Stimulated activated CD4-positive, alpha-beta T cell treated with anti-CD3 and anti-CD28 coated beads, TNF-alpha, amount 100 ng/mL, for 48 hours (primary cell): ENCODE data around the gene DNM3.

Experiments
- DNase-seq, 3 donors: peaks; one replicate each; pipeline ENCODE4 v3.0.0-alpha.2; 2020; ENCODE audit warnings: low read depth in 3 of 3

The DNM3 gene

DNA sequence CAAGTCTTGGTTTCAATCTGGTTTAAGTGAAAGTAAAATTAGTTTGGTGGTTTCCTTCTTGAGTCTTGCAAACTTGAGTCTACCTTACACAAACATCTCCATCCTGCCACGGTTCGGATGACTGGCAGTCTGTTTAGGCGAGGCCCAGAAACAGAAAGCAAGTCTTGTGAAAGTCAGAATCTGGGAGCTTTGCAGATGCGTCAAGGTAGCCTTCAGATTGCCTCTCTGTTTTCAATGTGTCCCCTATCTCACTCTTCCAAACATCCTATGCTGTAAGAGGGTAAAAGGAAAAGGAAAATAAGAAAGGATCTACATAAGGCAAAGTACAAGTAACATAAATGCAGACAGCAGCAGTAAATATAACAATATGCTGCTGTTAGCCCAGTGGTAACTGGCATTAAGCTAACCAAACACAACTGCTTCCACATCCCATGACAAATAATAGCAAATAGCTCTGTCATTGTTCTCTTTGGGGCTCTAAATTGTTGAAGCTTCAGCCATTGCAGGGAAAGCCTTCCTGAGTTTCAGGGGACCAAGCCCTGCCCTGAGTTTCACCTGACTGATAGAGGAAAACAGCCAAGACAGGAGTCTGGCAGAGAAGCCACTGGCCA, 552.9 kb downstream of the DNM3 start:
- DNase-seq = peak; percentile 30 to 62 (median 39)

DNA sequence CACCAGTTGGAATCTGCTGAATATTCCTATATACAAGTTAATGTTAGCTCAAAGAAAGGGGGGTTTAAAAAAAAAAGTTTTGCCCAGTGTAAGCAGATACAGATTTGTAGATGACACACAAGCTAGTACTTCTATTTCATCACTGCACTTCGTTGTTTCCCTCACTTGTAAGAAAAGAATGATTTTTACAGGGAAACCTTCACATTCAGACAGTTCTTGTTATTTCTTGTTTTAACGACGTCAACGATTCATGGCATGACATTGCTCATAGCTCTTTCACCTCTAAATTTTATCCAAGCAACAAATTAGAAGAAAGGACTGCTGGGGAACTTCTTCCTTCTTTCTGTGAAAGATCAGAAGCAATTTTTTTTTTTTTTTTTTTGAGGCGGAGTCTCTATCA, 553.5 kb downstream of the DNM3 start:
- DNase-seq = no peak

DNA sequence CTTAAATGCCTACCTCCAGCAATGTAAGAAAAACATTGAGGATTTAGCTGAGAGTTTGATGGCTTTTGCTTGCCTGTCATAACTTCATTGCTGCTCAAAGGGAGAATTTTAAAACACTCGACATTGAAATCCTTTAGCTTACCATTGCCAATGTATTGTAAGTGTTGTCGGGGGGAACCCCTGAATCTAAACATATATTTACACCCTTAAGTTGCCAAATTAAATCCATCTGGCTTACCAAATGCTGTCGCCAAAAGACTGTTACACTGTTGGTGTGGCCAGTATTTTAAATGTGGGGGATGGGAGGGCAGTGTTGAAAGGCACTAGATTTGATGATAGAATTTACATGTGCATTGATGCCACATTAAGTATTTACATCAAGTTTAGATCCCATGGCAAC, 554.3 kb downstream of the DNM3 start:
- no peak for DNase-seq

DNA sequence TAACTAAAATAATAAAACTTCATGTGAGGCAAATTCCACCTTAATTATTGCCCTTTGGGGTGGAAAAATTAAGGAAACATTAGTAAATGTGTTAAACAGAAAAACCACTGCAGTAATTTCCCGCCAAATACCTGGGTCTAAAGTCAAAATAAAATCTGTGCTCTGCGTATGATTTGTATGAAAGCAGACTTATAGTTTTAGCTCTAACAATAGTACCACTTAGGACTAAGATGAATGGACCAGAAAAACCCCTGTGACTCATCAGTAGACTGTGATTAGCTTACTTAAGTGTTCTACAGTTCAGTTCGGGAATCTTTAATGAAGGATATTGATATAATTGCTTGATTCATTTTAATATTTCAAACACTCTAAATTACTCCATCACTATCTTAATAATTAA, 555.9 kb downstream of the DNM3 start:
- DNase-seq = no peak

DNA sequence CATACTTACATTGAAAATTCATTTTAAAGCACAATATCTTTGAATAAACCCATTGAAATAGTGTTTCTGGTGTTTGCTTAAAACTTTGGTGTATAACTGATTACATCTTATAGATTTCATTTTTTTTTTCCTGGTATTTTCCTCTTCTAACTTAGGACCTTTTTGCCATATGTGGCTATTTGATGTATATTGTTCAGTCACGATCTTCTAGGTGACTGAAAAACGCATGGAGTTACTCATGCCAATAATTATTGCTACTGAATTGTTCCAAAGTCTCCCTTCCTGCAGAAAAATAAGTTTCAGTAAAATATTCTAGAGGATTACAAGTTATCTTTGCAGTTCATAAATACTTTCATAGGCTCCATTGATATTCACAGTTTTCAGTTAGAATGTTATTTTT, 556.3 kb downstream of the DNM3 start:
- DNase-seq = no peak

DNA sequence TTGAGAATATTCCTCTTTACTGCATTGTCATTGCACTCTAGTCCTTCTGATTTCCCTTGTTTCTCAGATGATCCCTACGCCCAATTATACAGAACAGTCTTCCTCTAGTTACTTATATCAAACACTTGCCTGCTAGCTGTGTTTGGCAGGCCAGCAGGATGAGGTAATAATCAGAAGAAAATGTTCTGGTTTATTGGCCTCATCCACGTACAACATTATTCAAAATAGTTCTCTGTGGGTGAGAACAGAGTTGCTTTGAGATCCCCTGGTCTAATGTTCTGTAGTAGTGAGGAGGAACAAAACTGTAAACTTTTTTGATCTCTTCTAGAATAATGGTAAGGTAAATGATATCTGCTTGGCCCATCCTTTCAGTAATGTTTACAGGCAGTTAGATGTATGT, 556.9 kb downstream of the DNM3 start:
- DNase-seq = no peak

DNA sequence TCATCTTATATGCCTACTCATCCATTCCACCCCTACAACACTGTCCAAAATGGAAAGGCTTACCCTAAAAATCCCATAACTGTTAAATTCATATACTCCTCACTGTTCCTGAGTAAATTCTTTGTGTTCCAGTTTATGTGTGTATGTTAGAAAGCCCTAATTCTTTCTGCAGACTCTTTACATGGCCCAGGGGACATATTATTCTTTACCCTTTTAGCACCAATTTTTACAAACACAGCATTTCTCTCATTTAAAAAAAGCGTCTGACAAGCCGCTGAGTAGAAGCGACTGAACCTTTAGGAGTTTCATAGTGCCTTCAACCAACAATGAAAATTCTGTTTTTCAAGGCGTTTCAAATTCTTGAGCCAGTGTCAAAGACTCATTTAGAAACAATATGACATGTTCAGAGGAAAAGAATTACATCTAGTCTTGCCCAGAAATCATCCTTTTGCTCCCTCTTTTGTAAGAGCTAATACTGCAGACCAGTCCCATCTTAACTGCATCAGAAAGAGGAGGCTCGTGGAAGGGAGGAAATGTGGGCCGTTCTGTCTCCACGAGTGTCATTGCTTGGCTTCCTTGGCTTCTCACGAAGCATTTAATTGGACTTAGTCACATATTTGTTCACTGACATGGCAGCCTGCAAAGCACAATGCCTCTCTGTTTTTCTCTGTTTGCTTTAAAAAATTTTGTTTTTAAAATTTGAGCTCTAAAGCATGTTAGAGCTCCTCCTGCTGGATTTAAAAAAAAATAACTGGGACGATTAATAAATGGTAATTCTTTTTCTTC, 557.9 kb downstream of the DNM3 start:
- DNase-seq = peak in 1 of 3 donors; percentile 3

DNA sequence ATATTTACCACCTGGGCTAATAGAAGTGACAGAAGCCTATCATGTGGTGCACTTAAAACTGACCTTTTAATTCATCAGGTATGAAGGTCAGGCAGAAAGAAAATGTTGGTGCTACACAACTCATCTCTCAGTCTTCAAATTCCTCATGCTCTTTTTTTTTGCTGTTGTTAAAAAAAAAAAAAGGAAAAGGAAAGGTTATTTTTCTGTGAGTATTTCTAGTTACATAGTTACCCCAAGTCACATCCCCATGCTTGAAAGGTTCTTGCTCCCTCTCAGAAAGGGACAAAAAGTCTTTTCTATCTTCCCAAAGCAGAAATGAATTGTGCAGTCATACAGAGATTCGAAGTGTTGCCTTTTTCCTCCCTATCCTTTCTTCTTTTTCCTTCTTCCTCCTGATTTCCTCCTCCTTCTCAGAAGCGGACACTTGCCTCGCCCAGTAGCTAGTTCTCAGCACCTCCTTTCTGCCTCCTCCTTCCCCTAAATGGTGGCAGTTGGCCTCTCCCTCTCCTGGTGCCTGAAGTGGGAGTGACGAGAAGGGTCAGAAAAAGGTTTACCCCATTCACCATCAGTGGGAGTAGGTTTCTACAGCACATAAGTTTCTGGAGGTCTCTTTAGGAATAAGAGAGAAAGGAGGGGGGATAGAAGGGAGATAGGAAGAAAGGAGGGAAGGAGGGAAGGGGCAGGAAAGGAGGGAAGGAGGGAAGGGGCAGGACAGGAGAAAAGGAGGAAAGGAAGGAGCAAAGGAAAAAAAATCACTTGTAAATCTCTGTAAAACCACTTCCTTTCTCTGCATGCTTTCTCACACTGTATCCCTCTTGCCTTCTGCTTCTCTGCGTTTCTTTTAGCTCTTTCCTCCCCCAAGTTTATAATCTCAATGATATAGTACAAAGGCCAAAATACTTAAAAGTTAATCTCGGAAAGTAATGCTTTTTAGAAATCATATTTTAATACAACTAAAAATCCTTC, 558.7 kb downstream of the DNM3 start:
- no peak for DNase-seq

DNA sequence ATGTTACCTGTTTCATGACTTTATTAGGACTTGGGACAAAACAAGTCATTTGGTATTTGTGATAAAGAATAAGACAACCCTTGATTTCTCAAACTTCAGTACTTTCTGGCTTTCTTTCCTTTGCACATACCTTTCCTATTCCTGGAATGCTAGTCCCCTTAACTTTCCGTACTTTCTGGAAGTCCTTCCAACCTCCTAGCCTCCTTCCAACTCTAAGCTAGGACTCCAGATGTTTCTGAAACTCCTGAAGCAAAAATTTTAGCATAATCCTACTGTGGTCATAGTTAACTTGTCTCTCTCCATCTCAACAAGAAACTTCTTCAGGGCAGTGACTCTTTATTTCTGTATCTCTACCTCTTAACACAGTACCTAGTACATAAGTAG, 559.4 kb downstream of the DNM3 start:
- no peak for DNase-seq

DNA sequence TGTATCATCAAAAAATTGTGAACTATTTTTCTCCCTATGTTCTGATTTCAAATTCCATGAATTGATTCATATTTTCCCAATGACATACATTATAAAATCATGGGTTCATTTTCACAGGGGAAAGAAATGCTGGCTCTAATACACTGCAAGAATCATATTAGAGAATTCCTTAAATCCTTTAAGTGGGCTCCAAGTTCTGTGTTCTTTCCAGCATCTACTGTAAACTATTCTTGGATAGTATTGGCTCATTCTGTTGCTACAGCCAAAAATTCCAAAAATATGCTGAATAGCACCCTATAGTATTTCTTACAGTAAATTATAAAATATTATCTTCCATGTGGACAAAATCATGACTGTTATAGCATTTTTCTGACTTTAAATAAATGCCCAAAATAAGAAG, 560.2 kb downstream of the DNM3 start:
- no peak for DNase-seq

DNA sequence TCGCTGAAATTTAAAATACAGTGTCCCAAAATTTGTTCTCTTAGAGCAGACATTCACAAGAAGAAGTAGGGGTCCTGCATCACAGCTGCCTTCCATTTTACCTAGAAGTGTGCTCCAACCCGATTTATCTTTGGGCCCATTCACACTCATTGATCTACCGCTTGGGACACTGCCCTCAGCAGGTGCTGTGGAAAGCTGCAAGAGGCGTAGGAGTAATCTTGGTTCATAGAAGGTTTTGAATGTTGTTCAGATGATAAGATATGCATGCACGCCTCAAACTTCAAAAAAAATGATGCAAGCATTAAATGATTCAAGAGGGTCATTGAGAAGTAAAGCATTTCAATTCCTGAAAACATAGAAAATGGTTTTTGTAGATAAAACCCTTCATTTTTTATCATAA, 560.6 kb downstream of the DNM3 start:
- DNase-seq = no peak

DNA sequence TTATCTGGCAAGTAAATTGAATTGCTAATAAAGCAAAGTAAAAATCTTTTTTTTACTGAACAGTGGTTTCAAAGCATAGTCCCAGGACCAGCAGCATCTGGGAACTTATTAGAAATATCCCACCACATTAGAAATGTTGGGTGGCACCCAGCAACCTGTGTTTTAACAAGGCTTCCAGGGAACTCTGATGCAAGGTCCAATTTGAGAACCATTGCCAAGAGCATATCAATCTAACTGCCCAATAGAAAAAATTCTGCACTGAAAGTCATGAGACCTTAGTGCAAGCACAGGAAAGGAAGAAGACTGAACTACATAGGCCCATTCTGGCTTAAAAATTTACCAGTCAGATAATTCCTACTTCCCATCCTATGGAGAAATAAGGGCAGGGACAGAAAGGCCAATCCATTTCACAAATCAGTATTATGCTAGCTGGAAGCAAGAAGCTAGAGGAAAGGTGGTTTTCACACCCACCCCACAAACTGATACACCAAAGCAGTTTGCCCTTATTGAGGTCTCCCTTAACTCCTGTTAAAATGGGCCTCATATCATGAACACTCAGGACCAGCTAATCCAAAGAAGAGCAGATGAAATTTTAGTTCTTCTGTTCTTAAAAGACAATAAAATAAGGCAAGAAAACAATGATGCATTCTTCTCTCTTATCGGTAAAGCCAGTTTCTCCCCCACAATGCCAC, 561.7 kb downstream of the DNM3 start:
- DNase-seq = no peak

DNA sequence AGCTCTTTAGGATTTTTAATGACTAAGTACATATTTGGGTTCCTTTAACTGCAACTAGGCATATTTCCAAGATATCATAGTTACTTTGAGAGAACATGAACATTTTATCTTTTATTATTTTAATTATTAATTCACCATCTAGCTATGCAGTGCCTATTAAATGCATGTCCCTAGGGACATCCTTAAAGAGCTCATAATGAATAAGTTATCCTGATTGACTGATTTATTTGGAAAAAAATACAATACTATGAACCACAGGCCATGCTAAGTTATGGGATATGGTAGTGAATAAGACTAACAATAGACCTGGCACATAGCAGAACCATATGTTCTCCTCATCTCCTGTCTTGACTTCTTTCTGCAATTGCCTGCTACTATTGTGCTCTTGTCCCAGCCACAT, 562.8 kb downstream of the DNM3 start:
- no peak for DNase-seq

DNA sequence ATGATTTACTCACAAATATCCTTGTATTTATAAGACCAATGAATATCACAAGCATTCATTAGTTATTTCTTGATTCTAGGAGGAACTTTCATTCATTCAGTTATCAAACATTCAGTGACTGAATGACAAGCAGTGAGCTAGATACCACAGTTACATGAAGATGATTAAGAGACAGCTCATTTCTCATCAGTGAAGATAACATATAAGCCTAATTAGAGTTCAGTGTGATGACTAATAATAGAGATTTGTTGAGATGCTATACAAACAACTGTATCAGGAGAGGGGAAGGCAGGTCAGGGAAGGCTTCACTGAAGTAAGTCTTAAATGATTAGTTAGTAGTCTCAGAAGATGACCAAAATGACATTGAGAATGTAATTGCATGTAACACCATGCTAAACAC, 564.6 kb downstream of the DNM3 start:
- DNase-seq = no peak

DNA sequence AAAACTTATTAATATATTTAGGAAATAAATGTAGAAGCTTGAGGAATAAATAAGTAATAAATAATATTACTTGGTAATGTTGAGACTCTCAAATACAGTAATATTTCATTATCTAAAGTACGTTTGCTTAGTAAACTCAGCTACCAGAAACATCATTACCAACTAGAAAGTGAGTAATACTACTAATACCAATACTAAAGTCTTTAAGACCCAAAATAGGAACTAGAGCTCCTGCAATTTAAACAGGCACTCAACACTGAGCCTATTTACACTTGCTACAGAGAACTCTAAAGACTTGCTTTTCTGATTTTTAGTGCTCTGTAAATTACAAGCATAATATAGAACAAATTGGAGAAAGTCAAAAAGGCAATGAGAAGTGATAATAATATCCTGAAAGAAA, 565.7 kb downstream of the DNM3 start:
- no peak for DNase-seq

DNA sequence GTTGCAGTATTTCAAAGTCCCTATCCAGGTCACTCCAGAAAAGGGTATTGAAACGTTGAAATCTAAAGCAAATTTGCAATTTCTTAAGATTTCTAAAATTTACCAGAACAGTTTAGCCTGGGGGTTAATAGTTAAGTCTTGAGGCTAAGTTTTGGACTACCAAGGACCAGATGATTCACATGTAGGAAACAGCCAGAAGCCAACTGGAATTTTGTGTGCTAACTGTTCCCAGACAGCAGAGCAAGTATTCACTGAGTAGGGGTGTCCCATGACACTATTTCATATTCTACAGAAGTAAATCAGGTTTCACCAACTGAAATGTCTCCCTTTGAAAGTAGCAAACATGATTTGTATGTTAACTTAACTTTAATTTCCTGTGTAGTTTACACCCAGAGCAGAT, 567.7 kb downstream of the DNM3 start:
- DNase-seq = no peak

DNA sequence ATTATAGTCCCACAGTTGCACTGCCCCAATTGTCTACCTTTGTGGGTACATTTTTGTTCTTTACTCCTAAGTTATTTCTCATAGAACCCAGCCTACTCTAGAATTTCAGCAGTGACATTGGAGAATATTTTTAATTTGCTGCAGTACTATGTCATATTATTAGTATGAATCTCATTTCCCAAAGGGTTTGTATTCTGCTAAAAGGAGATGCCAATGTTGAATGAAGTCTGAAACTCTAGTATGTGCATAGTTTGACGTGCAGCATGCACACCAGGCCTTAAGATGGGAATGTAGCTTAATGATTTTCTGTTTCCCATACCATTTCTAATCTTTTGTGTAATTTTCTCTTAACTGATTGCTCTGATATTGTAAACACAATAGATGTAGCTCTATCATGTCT, 568.7 kb downstream of the DNM3 start:
- no peak for DNase-seq

DNA sequence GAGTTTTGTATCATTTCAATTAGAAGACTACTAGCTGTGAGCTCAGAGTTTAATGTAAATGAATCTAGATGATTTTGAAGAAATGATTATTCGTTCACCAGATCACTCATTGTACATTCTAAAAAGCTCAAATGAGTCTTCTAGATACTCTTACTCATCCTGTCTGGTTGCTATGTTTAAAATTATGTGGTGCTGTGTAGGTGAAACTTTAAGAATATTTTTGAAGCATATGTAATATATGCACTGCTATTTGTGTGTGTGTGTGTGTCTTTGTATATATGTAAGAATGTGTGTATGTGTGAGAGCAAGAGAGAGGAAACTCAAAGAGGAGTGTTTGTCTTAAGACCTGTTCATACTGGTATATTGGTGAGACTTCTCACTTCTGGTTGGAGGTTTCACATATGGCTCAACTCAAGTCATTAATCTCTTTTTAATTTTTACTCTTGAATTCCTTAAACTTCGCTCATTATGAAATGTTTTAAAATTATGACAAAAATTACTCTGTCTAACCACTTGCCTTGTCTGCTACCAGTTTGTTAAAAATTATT, 570.6 kb downstream of the DNM3 start:
- DNase-seq = no peak

DNA sequence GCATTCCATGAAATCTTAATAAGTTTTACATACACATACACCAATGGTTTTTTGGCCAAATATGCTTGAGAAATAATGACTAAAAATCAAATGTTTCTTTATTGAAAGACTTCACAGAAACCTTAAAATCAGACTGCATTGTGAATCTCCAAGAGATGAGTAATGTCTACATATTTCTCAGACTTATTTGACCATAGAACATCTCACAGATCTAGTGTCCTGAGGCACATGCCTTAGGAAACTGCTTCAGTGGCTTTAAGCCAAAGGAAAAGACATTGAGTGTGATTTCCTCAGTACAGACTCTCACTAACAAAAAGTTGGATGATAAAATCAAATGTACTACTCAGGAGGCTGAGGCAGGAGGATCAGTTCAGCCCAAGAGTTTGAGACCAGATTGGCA, 573.0 kb downstream of the DNM3 start:
- DNase-seq = no peak

DNA sequence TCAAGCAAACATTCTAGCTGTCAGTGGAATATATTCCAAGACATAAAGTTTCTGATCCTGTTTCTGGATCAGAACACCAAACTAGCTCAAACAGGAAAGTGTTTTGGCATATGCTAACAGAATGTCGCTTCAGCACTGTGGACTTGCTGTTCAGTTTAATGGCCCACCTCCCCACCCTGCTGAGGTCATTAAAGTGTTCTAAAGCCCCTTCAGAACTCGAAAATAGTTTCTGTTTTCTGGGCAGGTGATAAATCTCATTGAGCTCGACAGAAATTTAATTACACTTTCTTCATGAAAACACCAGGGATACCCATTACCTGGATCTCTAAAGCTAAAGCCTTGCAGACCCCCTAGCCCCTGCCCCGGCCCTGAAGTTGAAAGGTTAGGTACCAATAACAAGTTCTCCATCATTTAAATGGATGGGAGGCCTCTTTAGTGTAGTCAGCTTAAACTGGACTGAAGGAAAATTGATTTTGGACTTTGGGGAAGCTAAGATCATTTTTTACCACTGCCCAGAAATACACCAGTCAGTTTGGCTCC, 575.3 kb downstream of the DNM3 start:
- no peak for DNase-seq

DNA sequence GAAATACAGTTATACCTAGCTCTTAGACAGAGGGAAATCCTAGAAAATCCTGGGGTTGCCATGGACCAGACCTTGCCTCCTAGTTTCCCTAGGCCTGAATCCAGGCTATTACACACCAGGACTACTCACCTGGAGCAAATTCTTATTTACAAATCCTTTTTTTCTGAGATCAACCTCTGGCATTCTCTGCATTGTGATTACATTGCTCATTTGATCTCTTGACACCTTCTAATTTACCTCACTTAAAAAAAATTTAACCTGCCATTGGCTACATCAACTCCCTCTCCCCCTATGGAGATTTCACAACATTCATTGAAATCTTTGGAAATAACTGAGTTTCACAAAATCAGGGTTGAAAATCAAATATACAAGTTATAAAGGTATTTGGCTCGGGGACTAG, 576.3 kb downstream of the DNM3 start:
- no peak for DNase-seq
